ENCODE results near the gene ZNF407.

Gene ZNF407

DNA sequence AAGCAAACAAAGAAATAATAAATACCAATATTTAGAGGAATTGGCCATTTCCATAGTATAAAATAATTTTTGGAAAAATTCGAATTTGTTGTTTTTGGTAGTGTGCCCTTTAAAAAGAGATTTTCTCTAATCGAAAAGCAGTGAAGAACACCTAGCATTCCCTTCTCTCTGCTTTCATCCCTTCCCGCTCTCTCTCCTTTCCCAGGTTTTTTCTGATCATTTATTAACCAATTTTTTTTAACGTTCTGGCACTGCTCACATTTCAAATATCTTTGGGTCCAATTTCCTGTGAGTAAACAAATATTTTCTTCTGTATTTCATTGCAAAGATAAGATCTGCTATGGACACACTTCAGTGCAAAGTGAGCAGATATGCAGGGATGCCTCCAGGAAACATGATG lies 101.2 kb downstream of the ZNF407 start:
- Histone ChIP-seq H3K27ac (replicated peaks) (no peak overlapping the region), H3K27me3 (ENCODE audit: insufficient read depth, poor library complexity, severe bottlenecking) (no peaks in the 10 kb centered on the region), H3K4me3 (replicated peaks; ENCODE audit: insufficient read depth, low read length) (no peak overlapping the region)
- DNase-seq (ENCODE audit: low read depth in 1 of 2, low spot score in 1 of 2) = no peak
- TF ChIP-seq POLR2AphosphoS5 (IDR thresholded peaks at IDR 0.05; ENCODE audit: low read depth) (no peak), REST (IDR thresholded peaks at IDR 0.05; ENCODE audit: insufficient replicate concordance, low read depth) (no peak), SPI1 (IDR thresholded peaks at IDR 0.05; ENCODE audit: borderline replicate concordance, low read depth) (no peak), GABPA (IDR thresholded peaks at IDR 0.05; ENCODE audit: low read depth) (no peak)
- TF ChIP-seq, protein P1, sequence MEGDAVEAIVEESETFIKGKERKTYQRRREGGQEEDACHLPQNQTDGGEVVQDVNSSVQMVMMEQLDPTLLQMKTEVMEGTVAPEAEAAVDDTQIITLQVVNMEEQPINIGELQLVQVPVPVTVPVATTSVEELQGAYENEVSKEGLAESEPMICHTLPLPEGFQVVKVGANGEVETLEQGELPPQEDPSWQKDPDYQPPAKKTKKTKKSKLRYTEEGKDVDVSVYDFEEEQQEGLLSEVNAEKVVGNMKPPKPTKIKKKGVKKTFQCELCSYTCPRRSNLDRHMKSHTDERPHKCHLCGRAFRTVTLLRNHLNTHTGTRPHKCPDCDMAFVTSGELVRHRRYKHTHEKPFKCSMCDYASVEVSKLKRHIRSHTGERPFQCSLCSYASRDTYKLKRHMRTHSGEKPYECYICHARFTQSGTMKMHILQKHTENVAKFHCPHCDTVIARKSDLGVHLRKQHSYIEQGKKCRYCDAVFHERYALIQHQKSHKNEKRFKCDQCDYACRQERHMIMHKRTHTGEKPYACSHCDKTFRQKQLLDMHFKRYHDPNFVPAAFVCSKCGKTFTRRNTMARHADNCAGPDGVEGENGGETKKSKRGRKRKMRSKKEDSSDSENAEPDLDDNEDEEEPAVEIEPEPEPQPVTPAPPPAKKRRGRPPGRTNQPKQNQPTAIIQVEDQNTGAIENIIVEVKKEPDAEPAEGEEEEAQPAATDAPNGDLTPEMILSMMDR (IDR thresholded peaks at IDR 0.05; ENCODE audit: insufficient read depth, low read length) = no peak

GRCh38 chr18:74699455-74699854 lies 101.8 kb downstream of the ZNF407 start:
- H3K27ac ChIP-seq (replicated peaks) = no peak overlapping the region
- no peak overlapping the region for H3K4me3 ChIP-seq (replicated peaks; ENCODE audit: insufficient read depth, low read length)
- no peaks in the 10 kb centered on the region for H3K27me3 ChIP-seq (ENCODE audit: insufficient read depth, poor library complexity, severe bottlenecking)
- DNase-seq (ENCODE audit: low read depth in 1 of 2, low spot score in 1 of 2) = no peak
- TF ChIP-seq, protein P1 (IDR thresholded peaks at IDR 0.05; ENCODE audit: insufficient read depth, low read length) = no peak
- peak; percentile 73 for TF ChIP-seq REST (IDR thresholded peaks at IDR 0.05; ENCODE audit: insufficient replicate concordance, low read depth)
- TF ChIP-seq POLR2AphosphoS5 (IDR thresholded peaks at IDR 0.05; ENCODE audit: low read depth) = no peak
- TF ChIP-seq SPI1 (IDR thresholded peaks at IDR 0.05; ENCODE audit: borderline replicate concordance, low read depth) = no peak

- TF ChIP-seq POLR2AphosphoS5 (IDR thresholded peaks at IDR 0.05; ENCODE audit: low read depth) = no peak
- TF ChIP-seq, protein P1 (IDR thresholded peaks at IDR 0.05; ENCODE audit: insufficient read depth, low read length) = no peak
- TF ChIP-seq REST (IDR thresholded peaks at IDR 0.05; ENCODE audit: insufficient replicate concordance, low read depth) = no peak
- TF ChIP-seq SPI1 (IDR thresholded peaks at IDR 0.05; ENCODE audit: borderline replicate concordance, low read depth) = no peak
- TF ChIP-seq GABPA (IDR thresholded peaks at IDR 0.05; ENCODE audit: low read depth) = no peak
- Histone ChIP-seq H3K4me3 (replicated peaks; ENCODE audit: insufficient read depth, low read length) (no peak overlapping the region), H3K27ac (replicated peaks) (no peak overlapping the region), H3K27me3 (ENCODE audit: insufficient read depth, poor library complexity, severe bottlenecking) (no peaks in the 10 kb centered on the region)
- no peak for DNase-seq (ENCODE audit: low read depth in 1 of 2, low spot score in 1 of 2)
Observed at GRCh38 chr18:74702950-74703349, 105.3 kb downstream of the ZNF407 start.
